MM.1S (cell line): ENCODE results near the gene DEPP1.

Experiments
- DNase-seq: peaks from one replicate; pipeline ENCODE4 v3.0.0-alpha.2; 2015
- H2AFZ ChIP-seq: fragments of 300-600 bp; sonication (generic); 2 replicates; pipeline ENCODE4 v1.6.0; 2016; ENCODE audit warnings: antibody characterized with exemption, low read length
- H3F3A ChIP-seq: fragments of 300-600 bp; sonication (generic); 2 replicates; pipeline ENCODE4 v1.6.1; 2016; ENCODE audit warnings: mild to moderate bottlenecking, antibody characterized with exemption, low read length, moderate library complexity, mixed read lengths; ENCODE audit not compliant: insufficient read depth
- H3K27ac ChIP-seq: fragments of 300-600 bp; sonication (generic); 2 replicates; pipeline ENCODE4 v1.5.1; 2016; ENCODE audit warnings: mild to moderate bottlenecking, low read length
- H3K27me3 ChIP-seq: fragments of 300-600 bp; sonication (generic); replicated peaks from 2 replicates; pipeline ENCODE4 v1.6.0; 2016; ENCODE audit warnings: low read length; ENCODE audit not compliant: insufficient read depth
- H3K36me3 ChIP-seq: fragments of 300-600 bp; sonication (generic); replicated peaks from 2 replicates; pipeline ENCODE4 v1.6.1; 2016; ENCODE audit warnings: mild to moderate bottlenecking, low read length, mixed read lengths; ENCODE audit not compliant: insufficient read depth
- H3K4me1 ChIP-seq: fragments of 300-600 bp; sonication (generic); 2 replicates; pipeline ENCODE4 v1.6.1; 2016; ENCODE audit warnings: low read length, mixed read lengths
- H3K4me2 ChIP-seq: fragments of 300-600 bp; sonication (generic); 2 replicates; pipeline ENCODE4 v1.6.0; 2016; ENCODE audit warnings: low read depth, low read length
- H3K4me3 ChIP-seq: fragments of 300-600 bp; sonication (generic); 2 replicates; pipeline ENCODE4 v1.5.1; 2016; ENCODE audit warnings: low read length, mixed read lengths
- H3K79me2 ChIP-seq: fragments of 300-600 bp; sonication (generic); 2 replicates; pipeline ENCODE4 v1.6.1; 2016; ENCODE audit warnings: mixed run types, low read length, mixed read lengths
- H3K9ac ChIP-seq: fragments of 300-600 bp; sonication (generic); 2 replicates; pipeline ENCODE4 v1.6.1; 2016; ENCODE audit warnings: low read length, mixed read lengths
- H3K9me2 ChIP-seq: fragments of 300-600 bp; sonication (generic); replicated peaks from 2 replicates; pipeline ENCODE4 v1.6.1; 2016; ENCODE audit warnings: mild to moderate bottlenecking, low read length, mixed read lengths; ENCODE audit not compliant: insufficient read depth
- H3K9me3 ChIP-seq: fragments of 300-600 bp; sonication (generic); replicated peaks from 2 replicates; pipeline ENCODE4 v1.6.1; 2016; ENCODE audit warnings: mild to moderate bottlenecking, low read length, mixed read lengths; ENCODE audit not compliant: insufficient read depth
- H4K20me1 ChIP-seq: fragments of 300-600 bp; sonication (generic); 2 replicates; pipeline ENCODE4 v1.6.1; 2016; ENCODE audit warnings: mild to moderate bottlenecking, low read length, moderate library complexity, mixed read lengths; ENCODE audit not compliant: insufficient read depth
- EZH2 ChIP-seq: fragments of 300-600 bp; sonication (generic); optimal IDR thresholded peaks from 2 replicates; pipeline ENCODE3; 2017; ENCODE audit warnings: low read depth, mild to moderate bottlenecking, antibody characterized with exemption, low read length, mixed read lengths
- EZH2phosphoT487 ChIP-seq: fragments of 300-600 bp; sonication (generic); IDR thresholded peaks from 2 replicates; pipeline ENCODE4 v1.6.1; 2018; ENCODE audit warnings: antibody characterized with exemption, low read length
- TF ChIP-seq, protein P1 (sequence below): fragments of 300-600 bp; sonication (generic); IDR thresholded peaks from 2 replicates; pipeline ENCODE4 v1.5.1; 2016; ENCODE audit warnings: antibody characterized with exemption, low read length, mixed read lengths

Gene DEPP1

GRCh38 chr10:44958196-44958897 lies 20.3 kb downstream of the DEPP1 start:
- peaks cover 39% of the 10 kb centered on the region for H3F3A ChIP-seq
- H3K4me1 ChIP-seq: peaks cover 31% of the 10 kb centered on the region
- peak overlapping the region; percentile 83 for H3K4me3 ChIP-seq
- H3K4me2 ChIP-seq: peak overlapping the region; percentile 94
- H3K36me3 ChIP-seq: no peaks in the 10 kb centered on the region
- H3K79me2 ChIP-seq: peaks cover 52% of the 10 kb centered on the region
- no peaks in the 10 kb centered on the region for H3K27me3 ChIP-seq
- H3K9ac ChIP-seq: peak overlapping the region; percentile 70; the same call in 1 of the 2 replicates
- no peak overlapping the region for H2AFZ ChIP-seq
- DNase-seq: no peak
- no peaks in the 10 kb centered on the region for H3K9me3 ChIP-seq
- no peaks in the 10 kb centered on the region for H4K20me1 ChIP-seq
- H3K9me2 ChIP-seq: no peaks in the 10 kb centered on the region
- H3K27ac ChIP-seq: no peak overlapping the region
- no peak for TF ChIP-seq EZH2phosphoT487
- TF ChIP-seq EZH2: no peak

DNA sequence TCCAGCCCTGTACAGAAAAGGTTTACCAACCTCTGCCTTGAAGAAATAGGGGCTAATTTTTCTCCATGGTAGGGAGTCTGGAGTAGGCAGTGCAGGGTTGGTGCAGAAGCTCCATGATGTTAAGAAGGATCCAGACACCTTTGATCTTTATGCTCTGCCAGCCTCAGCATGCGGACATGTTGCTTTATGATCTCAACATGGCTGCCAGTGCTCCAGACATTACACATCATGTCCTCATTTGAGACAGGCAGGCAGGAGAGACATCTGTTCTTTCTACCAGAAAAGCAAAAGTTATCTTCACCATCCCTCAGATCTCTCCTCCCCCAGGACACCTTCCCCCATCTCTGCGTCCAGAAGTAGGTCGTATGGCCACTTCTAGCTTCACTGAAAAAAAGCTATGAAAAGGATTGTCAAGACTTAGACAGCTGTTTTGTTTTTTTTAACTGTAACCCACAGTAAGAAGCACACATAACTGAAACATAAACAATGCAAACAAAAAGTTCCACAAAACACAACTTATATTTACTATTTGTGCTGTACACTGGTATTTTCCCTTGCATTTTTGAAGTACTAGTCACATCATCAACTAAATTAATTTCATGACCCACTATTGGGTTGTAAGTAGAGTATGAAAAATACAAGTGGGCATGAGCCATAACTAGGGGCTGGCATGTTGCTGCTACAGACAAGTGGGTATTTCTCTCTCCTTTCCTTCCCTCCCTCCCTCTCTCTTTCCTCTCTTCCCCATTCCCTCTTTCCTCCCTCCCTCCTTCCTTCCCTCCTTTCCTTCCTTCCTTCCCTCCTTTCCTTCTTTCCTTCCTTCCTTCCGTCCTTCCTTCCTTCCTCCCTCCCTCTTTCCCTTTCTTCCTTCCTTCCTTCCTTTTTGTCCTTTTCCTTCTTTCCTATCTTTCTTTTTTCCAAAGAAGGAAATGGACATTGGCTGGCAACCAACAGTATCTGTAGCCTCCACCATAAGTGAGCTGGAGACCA lies 21.6 kb downstream of the DEPP1 start:
- no peak overlapping the region for H3K4me2 ChIP-seq

DNA sequence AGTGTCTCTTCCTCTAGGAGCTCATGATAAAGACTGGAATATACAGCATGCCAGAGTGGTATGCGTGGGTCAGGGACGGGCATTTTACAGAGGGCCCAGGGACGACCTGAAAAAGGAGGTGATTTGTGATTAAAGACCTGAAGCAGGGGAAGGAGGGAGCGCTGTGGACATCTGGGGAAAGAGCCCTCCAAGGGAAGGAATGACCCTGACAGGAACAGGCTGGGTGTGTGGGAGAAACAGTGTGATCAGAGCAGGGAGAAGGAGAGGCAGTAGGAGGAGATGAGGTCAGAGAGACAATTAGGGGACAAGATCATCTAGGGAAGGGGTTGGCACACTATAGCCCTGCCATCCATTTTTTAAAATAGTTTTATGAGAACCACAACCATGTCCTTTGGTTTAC lies 22.4 kb downstream of the DEPP1 start:
- no peak overlapping the region for H3K4me2 ChIP-seq
- no peaks in the 10 kb centered on the region for H3K9me3 ChIP-seq
- TF ChIP-seq, protein P1, sequence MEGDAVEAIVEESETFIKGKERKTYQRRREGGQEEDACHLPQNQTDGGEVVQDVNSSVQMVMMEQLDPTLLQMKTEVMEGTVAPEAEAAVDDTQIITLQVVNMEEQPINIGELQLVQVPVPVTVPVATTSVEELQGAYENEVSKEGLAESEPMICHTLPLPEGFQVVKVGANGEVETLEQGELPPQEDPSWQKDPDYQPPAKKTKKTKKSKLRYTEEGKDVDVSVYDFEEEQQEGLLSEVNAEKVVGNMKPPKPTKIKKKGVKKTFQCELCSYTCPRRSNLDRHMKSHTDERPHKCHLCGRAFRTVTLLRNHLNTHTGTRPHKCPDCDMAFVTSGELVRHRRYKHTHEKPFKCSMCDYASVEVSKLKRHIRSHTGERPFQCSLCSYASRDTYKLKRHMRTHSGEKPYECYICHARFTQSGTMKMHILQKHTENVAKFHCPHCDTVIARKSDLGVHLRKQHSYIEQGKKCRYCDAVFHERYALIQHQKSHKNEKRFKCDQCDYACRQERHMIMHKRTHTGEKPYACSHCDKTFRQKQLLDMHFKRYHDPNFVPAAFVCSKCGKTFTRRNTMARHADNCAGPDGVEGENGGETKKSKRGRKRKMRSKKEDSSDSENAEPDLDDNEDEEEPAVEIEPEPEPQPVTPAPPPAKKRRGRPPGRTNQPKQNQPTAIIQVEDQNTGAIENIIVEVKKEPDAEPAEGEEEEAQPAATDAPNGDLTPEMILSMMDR: no peak
- TF ChIP-seq EZH2phosphoT487: no peak
- TF ChIP-seq EZH2: no peak
- peaks cover 12% of the 10 kb centered on the region; the same call in 1 of the 2 replicates for H3K4me1 ChIP-seq
- no peak overlapping the region for H2AFZ ChIP-seq
- H3K27me3 ChIP-seq: no peaks in the 10 kb centered on the region
- peaks cover 33% of the 10 kb centered on the region for H3K79me2 ChIP-seq
- H3F3A ChIP-seq: peaks cover 20% of the 10 kb centered on the region
- no peak overlapping the region for H3K4me3 ChIP-seq
- H4K20me1 ChIP-seq: no peaks in the 10 kb centered on the region
- H3K27ac ChIP-seq: no peak overlapping the region
- no peak overlapping the region for H3K9ac ChIP-seq
- H3K36me3 ChIP-seq: no peaks in the 10 kb centered on the region
- no peaks in the 10 kb centered on the region for H3K9me2 ChIP-seq
- no peak for DNase-seq

More for the DNA sequence above, 21.6 kb downstream of the DEPP1 start:
- Histone ChIP-seq H3K36me3 (no peaks in the 10 kb centered on the region), H4K20me1 (no peaks in the 10 kb centered on the region), H3F3A (peaks cover 28% of the 10 kb centered on the region), H2AFZ (no peak overlapping the region), H3K9ac (no peak overlapping the region), H3K27me3 (no peaks in the 10 kb centered on the region), H3K9me3 (no peaks in the 10 kb centered on the region), H3K79me2 (peaks cover 41% of the 10 kb centered on the region), H3K4me1 (peaks cover 20% of the 10 kb centered on the region), H3K9me2 (no peaks in the 10 kb centered on the region), H3K4me3 (no peak overlapping the region), H3K27ac (no peak overlapping the region)
- TF ChIP-seq, protein P1: no peak
- TF ChIP-seq EZH2phosphoT487: no peak
- TF ChIP-seq EZH2: no peak
- DNase-seq: no peak
